Measurements from ENCODE around the gene MEG3.

DNA sequence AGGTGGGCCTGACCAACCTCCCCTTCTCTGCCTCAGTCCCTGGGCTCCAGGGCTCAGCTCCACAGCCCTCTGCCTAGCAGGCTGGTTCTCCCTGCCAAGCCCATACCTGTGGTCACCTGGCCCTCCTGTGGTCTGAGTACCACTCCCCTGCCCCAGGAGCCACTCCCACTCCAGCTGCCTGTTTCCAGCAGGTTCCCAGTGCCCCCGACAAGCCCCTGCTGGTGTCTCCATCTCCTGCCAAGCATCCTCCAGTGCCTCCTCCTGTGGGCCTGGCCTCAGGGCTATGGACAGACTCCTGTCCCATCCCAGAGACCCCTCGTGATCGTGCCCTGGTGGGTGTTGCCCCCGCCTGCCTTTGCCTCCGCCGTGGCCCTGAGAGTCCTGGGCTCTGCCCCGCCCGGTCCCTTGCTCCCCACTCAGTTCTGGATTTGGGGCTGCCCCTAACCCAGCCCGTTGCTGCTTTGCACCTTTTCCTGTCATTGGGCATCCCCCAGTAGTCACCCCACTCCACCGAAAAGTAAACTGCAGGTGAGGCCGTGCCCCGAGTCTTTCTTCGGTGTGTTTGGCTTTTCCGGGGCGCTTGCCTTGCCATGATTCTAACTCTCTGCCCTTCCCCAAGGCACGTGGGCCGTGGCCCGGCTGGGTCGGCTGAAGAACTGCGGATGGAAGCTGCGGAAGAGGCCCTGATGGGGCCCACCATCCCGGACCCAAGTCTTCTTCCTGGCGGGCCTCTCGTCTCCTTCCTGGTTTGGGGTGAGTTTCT lies 9.8 kb downstream of the MEG3 start:
- TF ChIP-seq, protein P1, sequence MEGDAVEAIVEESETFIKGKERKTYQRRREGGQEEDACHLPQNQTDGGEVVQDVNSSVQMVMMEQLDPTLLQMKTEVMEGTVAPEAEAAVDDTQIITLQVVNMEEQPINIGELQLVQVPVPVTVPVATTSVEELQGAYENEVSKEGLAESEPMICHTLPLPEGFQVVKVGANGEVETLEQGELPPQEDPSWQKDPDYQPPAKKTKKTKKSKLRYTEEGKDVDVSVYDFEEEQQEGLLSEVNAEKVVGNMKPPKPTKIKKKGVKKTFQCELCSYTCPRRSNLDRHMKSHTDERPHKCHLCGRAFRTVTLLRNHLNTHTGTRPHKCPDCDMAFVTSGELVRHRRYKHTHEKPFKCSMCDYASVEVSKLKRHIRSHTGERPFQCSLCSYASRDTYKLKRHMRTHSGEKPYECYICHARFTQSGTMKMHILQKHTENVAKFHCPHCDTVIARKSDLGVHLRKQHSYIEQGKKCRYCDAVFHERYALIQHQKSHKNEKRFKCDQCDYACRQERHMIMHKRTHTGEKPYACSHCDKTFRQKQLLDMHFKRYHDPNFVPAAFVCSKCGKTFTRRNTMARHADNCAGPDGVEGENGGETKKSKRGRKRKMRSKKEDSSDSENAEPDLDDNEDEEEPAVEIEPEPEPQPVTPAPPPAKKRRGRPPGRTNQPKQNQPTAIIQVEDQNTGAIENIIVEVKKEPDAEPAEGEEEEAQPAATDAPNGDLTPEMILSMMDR (conservative IDR thresholded peaks at IDR 0.05): no peak
- TF ChIP-seq EZH2 (IDR thresholded peaks at IDR 0.05; ENCODE audit: low read depth): no peak

Data from PC-9 (cell line).